Gastroesophageal sphincter (tissue), 3 donors: ENCODE data around the gene CLCA1.

Experiments used
- EP300 ChIP-seq: sonication (generic); formaldehyde crosslinking; IDR thresholded peaks from one replicate; pipeline ENCODE4 v1.6.1; 2017; ENCODE audit warnings: antibody characterized with exemption, mild to moderate bottlenecking
- POLR2A ChIP-seq, 2 donors: fragments of 450-650 bp; IDR thresholded peaks; one replicate each; pipeline ENCODE4 v1.6.1; 2017; ENCODE audit warnings: antibody characterized with exemption in 2 of 2, mild to moderate bottlenecking in 2 of 2, moderate library complexity in 1 of 2
- POLR2AphosphoS5 ChIP-seq: sonication (generic); formaldehyde crosslinking; IDR thresholded peaks from one replicate; pipeline ENCODE4 v1.6.1; 2017; ENCODE audit warnings: antibody characterized with exemption
- TF ChIP-seq, protein P1 (sequence below), 4 experiments: fragments of 200-600 bp in 2 of 4; fragments of 450-650 bp in 2 of 4; sonication (generic) in 1 of 4; IDR thresholded peaks; one replicate each; pipeline ENCODE4 v1.5.1; 2017 to 2019; ENCODE audit warnings: antibody characterized with exemption in 4 of 4, mild to moderate bottlenecking in 2 of 4, moderate library complexity in 2 of 4

DNA sequence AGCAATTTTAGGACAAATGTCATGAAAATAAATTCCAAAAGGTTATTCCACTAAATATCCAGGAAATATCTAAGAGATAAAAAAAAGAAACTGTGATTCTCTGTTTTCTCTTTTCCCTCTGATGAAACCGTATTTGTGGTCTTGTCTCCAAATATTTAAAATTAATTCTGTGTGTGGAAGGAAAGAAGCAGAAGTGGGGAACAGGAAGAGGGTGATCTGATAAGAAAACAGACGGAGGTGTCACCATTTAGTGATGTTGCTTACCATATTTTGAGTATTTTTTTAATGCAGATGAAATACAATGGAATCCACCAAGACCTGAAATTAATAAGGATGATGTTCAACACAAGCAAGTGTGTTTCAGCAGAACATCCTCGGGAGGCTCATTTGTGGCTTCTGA lies 29.6 kb downstream of the CLCA1 start:
- TF ChIP-seq, protein P1, sequence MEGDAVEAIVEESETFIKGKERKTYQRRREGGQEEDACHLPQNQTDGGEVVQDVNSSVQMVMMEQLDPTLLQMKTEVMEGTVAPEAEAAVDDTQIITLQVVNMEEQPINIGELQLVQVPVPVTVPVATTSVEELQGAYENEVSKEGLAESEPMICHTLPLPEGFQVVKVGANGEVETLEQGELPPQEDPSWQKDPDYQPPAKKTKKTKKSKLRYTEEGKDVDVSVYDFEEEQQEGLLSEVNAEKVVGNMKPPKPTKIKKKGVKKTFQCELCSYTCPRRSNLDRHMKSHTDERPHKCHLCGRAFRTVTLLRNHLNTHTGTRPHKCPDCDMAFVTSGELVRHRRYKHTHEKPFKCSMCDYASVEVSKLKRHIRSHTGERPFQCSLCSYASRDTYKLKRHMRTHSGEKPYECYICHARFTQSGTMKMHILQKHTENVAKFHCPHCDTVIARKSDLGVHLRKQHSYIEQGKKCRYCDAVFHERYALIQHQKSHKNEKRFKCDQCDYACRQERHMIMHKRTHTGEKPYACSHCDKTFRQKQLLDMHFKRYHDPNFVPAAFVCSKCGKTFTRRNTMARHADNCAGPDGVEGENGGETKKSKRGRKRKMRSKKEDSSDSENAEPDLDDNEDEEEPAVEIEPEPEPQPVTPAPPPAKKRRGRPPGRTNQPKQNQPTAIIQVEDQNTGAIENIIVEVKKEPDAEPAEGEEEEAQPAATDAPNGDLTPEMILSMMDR (IDR thresholded peaks at IDR 0.05) = no peak
- no peak for TF ChIP-seq POLR2A (IDR thresholded peaks at IDR 0.05)
- no peak for TF ChIP-seq EP300
- TF ChIP-seq POLR2AphosphoS5 = no peak
